GM23338 (cell line): ENCODE results near the gene SPINK4. TPM values are rescaled to one million over a fixed set of nuclear protein-coding genes. Genes with fewer than 3 reads are reported as not detected.

ENCODE experiments used
- ATAC-seq: fragments of 200-7000 bp; cut with Tn5 transposase; 3 replicates; pipeline ENCODE4 v1.9.1; 2020
- DNase-seq: peaks from one replicate; pipeline ENCODE4 v3.0.0-alpha.2; 2015; ENCODE audit warnings: low spot score
- H2AFZ ChIP-seq: fragments of 200-600 bp; sonication (generic); 2 replicates; pipeline ENCODE4 v1.8.0; 2016; ENCODE audit warnings: antibody characterized with exemption, mild to moderate bottlenecking, moderate library complexity
- H3F3A ChIP-seq: fragments of 200-600 bp; sonication (generic); replicated peaks from 2 replicates; pipeline ENCODE4 v1.8.0; 2017; ENCODE audit warnings: antibody characterized with exemption, mixed run types, low read depth
- H3K27ac ChIP-seq: fragments of 200-600 bp; sonication (generic); 2 replicates; pipeline ENCODE4 v1.6.1; 2016; ENCODE audit warnings: low read depth
- H3K27me3 ChIP-seq: fragments of 200-600 bp; sonication (generic); 2 replicates; pipeline ENCODE4 v1.8.0; 2016; ENCODE audit warnings: mild to moderate bottlenecking, mixed run types, moderate library complexity; ENCODE audit not compliant: insufficient read depth
- H3K36me3 ChIP-seq: fragments of 200-600 bp; sonication (generic); 2 replicates; pipeline ENCODE4 v1.8.0; 2016; ENCODE audit warnings: mild to moderate bottlenecking; ENCODE audit not compliant: insufficient read depth
- H3K4me1 ChIP-seq: fragments of 200-600 bp; sonication (generic); 2 replicates; pipeline ENCODE4 v1.8.0; 2016; ENCODE audit warnings: mild to moderate bottlenecking, moderate library complexity; ENCODE audit not compliant: insufficient read depth
- H3K4me2 ChIP-seq: fragments of 200-600 bp; sonication (generic); 2 replicates; pipeline ENCODE4 v1.7.1; 2017; ENCODE audit warnings: mixed run types
- H3K4me3 ChIP-seq: fragments of 200-600 bp; sonication (generic); 2 replicates; pipeline ENCODE4 v1.6.1; 2016; ENCODE audit warnings: mixed run types
- H3K79me2 ChIP-seq: fragments of 200-600 bp; sonication (generic); replicated peaks from 2 replicates; pipeline ENCODE4 v1.8.0; 2017; ENCODE audit warnings: mild to moderate bottlenecking; ENCODE audit not compliant: insufficient read depth
- H3K9me2 ChIP-seq: fragments of 200-600 bp; sonication (generic); 2 replicates; pipeline ENCODE4 v1.8.0; 2017; ENCODE audit not compliant: insufficient read depth
- H4K20me1 ChIP-seq: fragments of 200-600 bp; sonication (generic); replicated peaks from 2 replicates; pipeline ENCODE4 v1.8.0; 2017; ENCODE audit warnings: mild to moderate bottlenecking; ENCODE audit not compliant: insufficient read depth
- H3K27ac Mint-ChIP-seq: 2 replicates; pipeline ENCODE4 v1.8.0; 2020; ENCODE audit warnings: inconsistent platforms, mild to moderate bottlenecking, moderate library complexity, mixed read lengths
- H3K27me3 Mint-ChIP-seq: 3 replicates; pipeline ENCODE4 v1.8.0; 2022; ENCODE audit warnings: low read depth, mild to moderate bottlenecking, moderate library complexity, mixed read lengths, inconsistent platforms; ENCODE audit not compliant: insufficient read depth, poor library complexity
- H3K36me3 Mint-ChIP-seq: 3 replicates; pipeline ENCODE4 v1.8.0; 2021; ENCODE audit warnings: low read depth, mild to moderate bottlenecking, inconsistent platforms, moderate library complexity, mixed read lengths
- H3K4me1 Mint-ChIP-seq: 3 replicates; pipeline ENCODE4 v1.8.0; 2020; ENCODE audit warnings: mild to moderate bottlenecking, inconsistent platforms, mixed read lengths
- H3K4me3 Mint-ChIP-seq: 3 replicates; pipeline ENCODE4 v1.8.0; 2021; ENCODE audit warnings: moderate library complexity, mild to moderate bottlenecking, inconsistent platforms, mixed read lengths
- H3K9me3 Mint-ChIP-seq: 3 replicates; pipeline ENCODE4 v1.8.0; 2020; ENCODE audit warnings: moderate library complexity, mild to moderate bottlenecking, inconsistent platforms, mixed read lengths
- CREB1 ChIP-seq: fragments of 250-450 bp; sonication (Bioruptor Pico); IDR thresholded peaks from 2 replicates; pipeline ENCODE4 v1.5.0; 2020; ENCODE audit warnings: low read depth, mild to moderate bottlenecking, moderate library complexity
- EZH2 ChIP-seq: fragments of 200-600 bp; sonication (generic); IDR thresholded peaks from one replicate; pipeline ENCODE4 v1.8.0; 2017; ENCODE audit warnings: antibody characterized with exemption, mild to moderate bottlenecking, low read depth; ENCODE audit not compliant: unreplicated experiment
- EZH2phosphoT487 ChIP-seq: fragments of 200-600 bp; sonication (generic); IDR thresholded peaks from one replicate; pipeline ENCODE4 v1.8.1; 2018; ENCODE audit warnings: antibody characterized with exemption; ENCODE audit not compliant: unreplicated experiment
- JUNB ChIP-seq: IDR thresholded peaks from one replicate; pipeline ENCODE4 v1.6.1; 2016; ENCODE audit warnings: antibody characterized with exemption; ENCODE audit not compliant: unreplicated experiment
- NANOG ChIP-seq: IDR thresholded peaks from 2 replicates; pipeline ENCODE4 v1.6.1; 2016; ENCODE audit warnings: antibody characterized with exemption, borderline replicate concordance
- STAT1 ChIP-seq: IDR thresholded peaks from one replicate; pipeline ENCODE4 v1.6.1; 2016; ENCODE audit warnings: antibody characterized with exemption; ENCODE audit not compliant: unreplicated experiment
- ZNF114 ChIP-seq: fragments of 250-450 bp; sonication (Bioruptor Pico); IDR thresholded peaks from 2 replicates; pipeline ENCODE4 v1.5.0; 2020; ENCODE audit warnings: mild to moderate bottlenecking, moderate library complexity
- ZNF331 ChIP-seq: fragments of 250-450 bp; sonication (Bioruptor Pico); IDR thresholded peaks from 2 replicates; pipeline ENCODE4 v1.5.0; 2020; ENCODE audit warnings: low read depth, mild to moderate bottlenecking, moderate library complexity
- polyA plus RNA-seq: library from polyadenylated mRNA; unstranded; fragments of >200 nt; fragmentation: Nextera tagmentation; extraction: Ambion mirVana; gene quantifications from 2 replicates; pipeline ENCODE4 v1.2.1, GENCODE V29; 2016
- total RNA-seq: library from RNA; depleted of rRNA; stranded (reverse); fragments of >200 nt; shearing (Covaris generic); gene quantifications from 2 replicates; pipeline ENCODE4 v1.2.3, GENCODE V29; 2014
- TF ChIP-seq, protein P1 (sequence below): IDR thresholded peaks from one replicate; pipeline ENCODE4 v1.6.1; 2018; ENCODE audit warnings: antibody characterized with exemption; ENCODE audit not compliant: unreplicated experiment
- TF ChIP-seq, protein P2 (sequence below): IDR thresholded peaks from 2 replicates; pipeline ENCODE4 v1.6.1; 2016; ENCODE audit warnings: antibody characterized with exemption
- TF ChIP-seq, protein P3 (sequence below), 2 experiments: fragments of 200-600 bp in 1 of 2; sonication (generic) in 1 of 2; conservative IDR thresholded peaks; 2 replicates each; pipeline versions ENCODE4 v1.5.1 to v1.6.1; 2016 to 2017; ENCODE audit warnings: antibody characterized with exemption in 2 of 2, low read depth in 2 of 2, mild to moderate bottlenecking in 2 of 2, moderate library complexity in 1 of 2

SPINK4 gene
- total and polyA plus RNA-seq, 2 experiments from 2014 or later, result not detected

DNA sequence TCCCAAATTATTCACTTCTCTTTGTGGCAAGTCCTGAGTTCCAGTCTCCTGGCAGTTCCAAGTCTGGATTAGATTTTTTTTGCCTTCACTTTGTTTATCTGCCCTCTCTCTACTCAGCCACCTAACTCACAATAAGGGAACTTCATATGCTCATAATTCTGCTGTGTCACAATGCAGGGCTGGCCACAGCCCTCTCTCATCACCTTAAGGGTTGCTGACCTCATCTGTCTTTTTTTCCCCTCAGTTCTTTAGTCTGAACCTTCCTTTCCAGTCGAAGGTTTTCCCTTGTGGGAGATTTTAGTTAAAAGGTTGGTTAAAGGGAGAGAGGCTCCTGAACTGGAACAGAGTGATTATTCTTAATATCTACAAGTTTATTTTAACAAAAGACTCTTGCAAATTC lies 20.4 kb downstream of the SPINK4 start:
- H3K79me2 ChIP-seq, result peaks cover 33% of the 10 kb centered on the region
- DNase-seq, result no peak
- peaks cover under 1% of the 10 kb centered on the region; the same call in 1 of the 2 replicates for H3K4me1 ChIP-seq
- no peaks in the 10 kb centered on the region for H3K27me3 ChIP-seq
- H3K4me2 ChIP-seq, result no peak overlapping the region
- no peak for ATAC-seq
- H3K36me3 ChIP-seq, result peaks cover 70% of the 10 kb centered on the region
- no peak overlapping the region for H2AFZ ChIP-seq
- Mint-ChIP-seq H3K27me3 (peaks cover under 1% of the 10 kb centered on the region), H3K4me1 (peaks cover 8% of the 10 kb centered on the region; the same call in 2 of the 3 replicates), H3K4me3 (no peak overlapping the region), H3K27ac (no peak overlapping the region), H3K9me3 (no peaks in the 10 kb centered on the region), H3K36me3 (peaks cover 74% of the 10 kb centered on the region)
- TF ChIP-seq NANOG (no peak), ZNF331 (CRISPR knock-in tag) (no peak), CREB1 (no peak), EZH2phosphoT487 (no peak), ZNF114 (CRISPR knock-in tag) (no peak), EZH2 (no peak), STAT1 (no peak), JUNB (no peak)
- TF ChIP-seq, protein P1, sequence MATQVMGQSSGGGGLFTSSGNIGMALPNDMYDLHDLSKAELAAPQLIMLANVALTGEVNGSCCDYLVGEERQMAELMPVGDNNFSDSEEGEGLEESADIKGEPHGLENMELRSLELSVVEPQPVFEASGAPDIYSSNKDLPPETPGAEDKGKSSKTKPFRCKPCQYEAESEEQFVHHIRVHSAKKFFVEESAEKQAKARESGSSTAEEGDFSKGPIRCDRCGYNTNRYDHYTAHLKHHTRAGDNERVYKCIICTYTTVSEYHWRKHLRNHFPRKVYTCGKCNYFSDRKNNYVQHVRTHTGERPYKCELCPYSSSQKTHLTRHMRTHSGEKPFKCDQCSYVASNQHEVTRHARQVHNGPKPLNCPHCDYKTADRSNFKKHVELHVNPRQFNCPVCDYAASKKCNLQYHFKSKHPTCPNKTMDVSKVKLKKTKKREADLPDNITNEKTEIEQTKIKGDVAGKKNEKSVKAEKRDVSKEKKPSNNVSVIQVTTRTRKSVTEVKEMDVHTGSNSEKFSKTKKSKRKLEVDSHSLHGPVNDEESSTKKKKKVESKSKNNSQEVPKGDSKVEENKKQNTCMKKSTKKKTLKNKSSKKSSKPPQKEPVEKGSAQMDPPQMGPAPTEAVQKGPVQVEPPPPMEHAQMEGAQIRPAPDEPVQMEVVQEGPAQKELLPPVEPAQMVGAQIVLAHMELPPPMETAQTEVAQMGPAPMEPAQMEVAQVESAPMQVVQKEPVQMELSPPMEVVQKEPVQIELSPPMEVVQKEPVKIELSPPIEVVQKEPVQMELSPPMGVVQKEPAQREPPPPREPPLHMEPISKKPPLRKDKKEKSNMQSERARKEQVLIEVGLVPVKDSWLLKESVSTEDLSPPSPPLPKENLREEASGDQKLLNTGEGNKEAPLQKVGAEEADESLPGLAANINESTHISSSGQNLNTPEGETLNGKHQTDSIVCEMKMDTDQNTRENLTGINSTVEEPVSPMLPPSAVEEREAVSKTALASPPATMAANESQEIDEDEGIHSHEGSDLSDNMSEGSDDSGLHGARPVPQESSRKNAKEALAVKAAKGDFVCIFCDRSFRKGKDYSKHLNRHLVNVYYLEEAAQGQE, result no peak
- TF ChIP-seq, protein P2, sequence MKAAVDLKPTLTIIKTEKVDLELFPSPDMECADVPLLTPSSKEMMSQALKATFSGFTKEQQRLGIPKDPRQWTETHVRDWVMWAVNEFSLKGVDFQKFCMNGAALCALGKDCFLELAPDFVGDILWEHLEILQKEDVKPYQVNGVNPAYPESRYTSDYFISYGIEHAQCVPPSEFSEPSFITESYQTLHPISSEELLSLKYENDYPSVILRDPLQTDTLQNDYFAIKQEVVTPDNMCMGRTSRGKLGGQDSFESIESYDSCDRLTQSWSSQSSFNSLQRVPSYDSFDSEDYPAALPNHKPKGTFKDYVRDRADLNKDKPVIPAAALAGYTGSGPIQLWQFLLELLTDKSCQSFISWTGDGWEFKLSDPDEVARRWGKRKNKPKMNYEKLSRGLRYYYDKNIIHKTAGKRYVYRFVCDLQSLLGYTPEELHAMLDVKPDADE, result no peak
- TF ChIP-seq, protein P3, sequence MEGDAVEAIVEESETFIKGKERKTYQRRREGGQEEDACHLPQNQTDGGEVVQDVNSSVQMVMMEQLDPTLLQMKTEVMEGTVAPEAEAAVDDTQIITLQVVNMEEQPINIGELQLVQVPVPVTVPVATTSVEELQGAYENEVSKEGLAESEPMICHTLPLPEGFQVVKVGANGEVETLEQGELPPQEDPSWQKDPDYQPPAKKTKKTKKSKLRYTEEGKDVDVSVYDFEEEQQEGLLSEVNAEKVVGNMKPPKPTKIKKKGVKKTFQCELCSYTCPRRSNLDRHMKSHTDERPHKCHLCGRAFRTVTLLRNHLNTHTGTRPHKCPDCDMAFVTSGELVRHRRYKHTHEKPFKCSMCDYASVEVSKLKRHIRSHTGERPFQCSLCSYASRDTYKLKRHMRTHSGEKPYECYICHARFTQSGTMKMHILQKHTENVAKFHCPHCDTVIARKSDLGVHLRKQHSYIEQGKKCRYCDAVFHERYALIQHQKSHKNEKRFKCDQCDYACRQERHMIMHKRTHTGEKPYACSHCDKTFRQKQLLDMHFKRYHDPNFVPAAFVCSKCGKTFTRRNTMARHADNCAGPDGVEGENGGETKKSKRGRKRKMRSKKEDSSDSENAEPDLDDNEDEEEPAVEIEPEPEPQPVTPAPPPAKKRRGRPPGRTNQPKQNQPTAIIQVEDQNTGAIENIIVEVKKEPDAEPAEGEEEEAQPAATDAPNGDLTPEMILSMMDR (conservative IDR thresholded peaks at IDR 0.05; ENCODE audit: low read depth in 2 of 2), result no peak
- H3K9me2 ChIP-seq, result no peaks in the 10 kb centered on the region
- H4K20me1 ChIP-seq, result peaks cover 19% of the 10 kb centered on the region; the same call in 1 of the 2 replicates
- H3K27ac ChIP-seq, result no peak overlapping the region
- no peak overlapping the region for H3K4me3 ChIP-seq
- no peaks in the 10 kb centered on the region for H3F3A ChIP-seq
